H4 (cell line): Measurements from ENCODE around the gene VNN1. TPM values are rescaled to one million over a fixed set of nuclear protein-coding genes. Genes with fewer than 3 reads are reported as not detected.
A peak's percentile ranks its signal among the peaks of the same experiment; 100 is the strongest.

ENCODE experiments used
- DNase-seq: peaks from one replicate; pipeline ENCODE4 v3.0.0-alpha.2; 2015; ENCODE audit warnings: low spot score
- total RNA-seq: library from RNA; depleted of rRNA; stranded (reverse); fragments of >200 nt; shearing (Covaris generic); gene quantifications from 2 replicates; pipeline ENCODE4 v1.2.3, GENCODE V29; 2014; rRNA removed

The VNN1 gene, protein sequence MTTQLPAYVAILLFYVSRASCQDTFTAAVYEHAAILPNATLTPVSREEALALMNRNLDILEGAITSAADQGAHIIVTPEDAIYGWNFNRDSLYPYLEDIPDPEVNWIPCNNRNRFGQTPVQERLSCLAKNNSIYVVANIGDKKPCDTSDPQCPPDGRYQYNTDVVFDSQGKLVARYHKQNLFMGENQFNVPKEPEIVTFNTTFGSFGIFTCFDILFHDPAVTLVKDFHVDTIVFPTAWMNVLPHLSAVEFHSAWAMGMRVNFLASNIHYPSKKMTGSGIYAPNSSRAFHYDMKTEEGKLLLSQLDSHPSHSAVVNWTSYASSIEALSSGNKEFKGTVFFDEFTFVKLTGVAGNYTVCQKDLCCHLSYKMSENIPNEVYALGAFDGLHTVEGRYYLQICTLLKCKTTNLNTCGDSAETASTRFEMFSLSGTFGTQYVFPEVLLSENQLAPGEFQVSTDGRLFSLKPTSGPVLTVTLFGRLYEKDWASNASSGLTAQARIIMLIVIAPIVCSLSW
- not detected in 2 replicates for total RNA-seq

DNA sequence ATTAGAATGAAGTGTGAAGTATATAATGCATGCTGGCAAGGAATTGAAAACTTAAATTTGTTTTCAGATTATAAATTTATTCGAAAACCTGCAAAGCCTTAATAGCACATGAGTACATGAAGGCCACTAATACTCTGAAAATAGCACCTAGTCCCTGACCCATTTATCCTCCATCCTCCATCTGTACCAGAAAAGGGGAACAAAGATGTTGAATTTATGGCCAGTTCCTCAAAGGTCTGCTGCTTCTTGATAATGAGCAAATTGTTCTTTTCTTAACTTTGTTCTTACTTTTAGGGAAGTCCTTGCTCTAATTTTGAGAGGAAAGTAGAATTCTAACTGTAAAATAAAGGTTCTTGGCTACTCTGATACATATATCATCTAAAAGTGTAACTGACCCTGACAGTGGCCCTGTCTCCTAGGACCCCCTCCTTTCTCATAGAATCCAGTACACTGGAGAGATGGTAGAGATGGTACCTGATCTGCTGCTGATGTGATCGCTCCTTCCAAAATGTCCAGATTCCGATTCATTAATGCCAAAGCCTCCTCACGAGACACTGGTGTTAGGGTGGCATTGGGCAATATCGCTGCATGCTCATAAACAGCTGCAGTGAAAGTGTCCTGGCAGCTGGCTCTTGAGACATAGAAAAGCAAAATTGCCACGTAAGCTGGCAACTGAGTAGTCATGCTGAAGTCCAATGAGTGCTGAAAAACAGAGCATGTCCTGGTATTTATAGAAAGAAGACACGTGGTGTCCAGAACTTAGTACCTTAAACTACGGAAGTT lies at the start of gene VNN1:
Gene VNN1 (minus strand): TSS at position 704 of the 783 bp plus-strand sequence. CDS start 20 bp downstream, at position 684.
- no peak for DNase-seq

DNA sequence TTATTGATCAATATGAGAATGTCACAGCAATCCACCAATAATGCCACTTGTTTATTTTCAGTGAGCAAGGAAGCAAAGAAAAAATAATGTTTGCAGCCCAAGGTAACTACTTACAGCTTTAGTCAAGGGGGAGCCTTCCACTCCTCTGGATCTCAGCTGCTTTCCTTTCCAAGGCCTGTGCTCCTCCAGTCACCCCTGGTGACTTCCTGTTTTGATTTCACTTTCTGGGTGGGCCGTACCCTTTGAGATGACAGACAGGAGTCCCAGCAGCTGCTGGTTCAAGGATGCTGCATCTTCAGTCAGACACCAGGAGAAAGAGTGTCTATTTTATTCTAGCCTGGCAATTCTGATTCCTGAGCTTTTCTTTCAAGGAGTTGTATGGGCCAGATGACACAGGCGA lies 49.4 kb upstream of the VNN1 start:
- DNase-seq: no peak

DNA sequence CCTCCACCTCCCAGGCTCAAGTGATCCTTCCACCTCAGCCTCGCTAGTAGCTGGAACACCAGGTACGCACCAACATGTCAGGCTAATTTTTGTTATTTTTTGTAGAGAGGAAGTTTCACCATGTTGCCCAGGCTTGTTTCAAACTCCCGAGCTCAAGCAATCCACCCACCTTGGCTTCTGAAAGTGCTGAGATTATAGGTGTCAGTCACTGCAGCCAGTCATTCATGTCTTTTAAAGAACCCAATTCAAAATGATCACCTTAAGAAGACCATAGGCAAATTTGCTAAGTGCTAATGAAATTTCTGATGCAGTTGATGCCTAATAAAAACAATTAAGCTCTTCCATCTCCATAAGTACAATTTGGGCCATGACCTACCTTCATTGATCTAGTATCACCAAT lies 46.4 kb upstream of the VNN1 start:
- DNase-seq: no peak

DNA sequence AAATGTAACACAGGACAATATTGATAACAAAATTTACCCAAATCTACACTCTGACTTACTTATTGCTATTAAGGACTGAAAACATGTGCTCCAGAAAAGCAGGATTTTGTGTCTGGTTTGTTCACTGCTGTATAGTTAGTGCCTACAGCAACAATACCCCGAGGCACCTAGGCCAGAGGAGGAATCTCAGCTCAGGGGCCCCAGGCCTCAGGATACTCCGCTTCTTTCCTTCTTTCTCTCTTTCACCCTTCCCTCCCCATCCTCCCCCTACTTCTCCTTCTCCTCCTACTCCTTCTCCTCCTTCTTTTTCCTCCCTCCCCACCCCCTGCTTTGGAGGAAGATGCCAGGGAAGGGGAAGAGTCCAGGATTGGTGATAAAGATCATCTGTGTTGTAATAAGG lies 44.8 kb upstream of the VNN1 start:
- no peak for DNase-seq

DNA sequence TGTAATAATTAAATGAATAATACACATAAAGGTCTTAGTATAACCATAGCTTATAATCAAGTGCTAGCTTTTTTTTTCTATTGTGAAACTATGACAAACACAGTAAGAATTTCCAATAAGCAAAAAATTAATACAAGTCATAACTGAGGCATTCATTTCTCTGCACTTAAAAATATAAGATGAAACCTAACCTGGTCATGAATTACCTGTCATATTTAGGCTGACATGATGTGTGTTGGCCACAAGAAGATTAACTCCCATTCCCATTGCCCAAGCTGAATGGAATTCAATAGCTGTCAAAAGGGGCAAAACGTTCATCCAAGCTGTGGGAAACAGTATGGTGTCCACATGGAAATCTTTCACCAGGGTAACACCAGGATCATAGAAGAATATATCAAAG lies 38.4 kb upstream of the VNN1 start:
- DNase-seq: no peak

DNA sequence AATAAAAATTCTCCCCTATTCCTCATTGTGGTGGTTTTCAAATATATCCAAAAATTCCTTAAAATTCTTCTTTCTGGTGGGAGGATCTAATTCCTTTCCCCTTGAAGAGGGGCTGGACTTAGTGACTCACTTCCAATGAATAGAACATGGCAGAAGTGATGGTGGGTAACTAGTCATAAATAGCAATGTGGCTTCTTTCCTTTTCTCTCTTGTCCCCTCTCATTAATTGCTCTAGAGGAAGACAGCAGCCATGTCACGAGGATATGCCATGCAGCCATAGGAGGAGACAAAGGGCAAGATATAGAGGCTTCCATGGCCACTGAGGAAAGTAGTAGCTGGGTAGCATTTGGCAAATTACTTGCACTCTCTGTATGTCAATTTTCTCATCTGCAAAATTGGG lies 38.0 kb upstream of the VNN1 start:
- no peak for DNase-seq

DNA sequence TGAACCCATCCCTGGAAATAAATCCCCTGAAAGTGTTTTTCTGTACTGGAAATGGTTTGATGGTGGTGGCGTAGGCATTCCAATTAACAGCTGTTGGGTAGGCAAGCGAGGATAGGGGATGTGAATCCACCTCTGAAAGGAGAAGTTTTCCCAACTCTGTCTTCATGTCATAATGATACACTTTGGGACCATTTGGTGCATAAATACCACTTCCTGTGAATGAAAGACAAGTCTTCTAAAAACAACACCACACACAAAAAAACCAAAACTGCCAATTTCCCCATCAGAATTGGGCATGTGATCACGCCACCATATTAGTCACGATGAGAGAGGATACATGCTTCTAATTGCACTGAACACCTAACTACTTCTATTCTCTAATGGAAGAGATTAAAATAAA lies 37.5 kb upstream of the VNN1 start:
- DNase-seq: no peak

DNA sequence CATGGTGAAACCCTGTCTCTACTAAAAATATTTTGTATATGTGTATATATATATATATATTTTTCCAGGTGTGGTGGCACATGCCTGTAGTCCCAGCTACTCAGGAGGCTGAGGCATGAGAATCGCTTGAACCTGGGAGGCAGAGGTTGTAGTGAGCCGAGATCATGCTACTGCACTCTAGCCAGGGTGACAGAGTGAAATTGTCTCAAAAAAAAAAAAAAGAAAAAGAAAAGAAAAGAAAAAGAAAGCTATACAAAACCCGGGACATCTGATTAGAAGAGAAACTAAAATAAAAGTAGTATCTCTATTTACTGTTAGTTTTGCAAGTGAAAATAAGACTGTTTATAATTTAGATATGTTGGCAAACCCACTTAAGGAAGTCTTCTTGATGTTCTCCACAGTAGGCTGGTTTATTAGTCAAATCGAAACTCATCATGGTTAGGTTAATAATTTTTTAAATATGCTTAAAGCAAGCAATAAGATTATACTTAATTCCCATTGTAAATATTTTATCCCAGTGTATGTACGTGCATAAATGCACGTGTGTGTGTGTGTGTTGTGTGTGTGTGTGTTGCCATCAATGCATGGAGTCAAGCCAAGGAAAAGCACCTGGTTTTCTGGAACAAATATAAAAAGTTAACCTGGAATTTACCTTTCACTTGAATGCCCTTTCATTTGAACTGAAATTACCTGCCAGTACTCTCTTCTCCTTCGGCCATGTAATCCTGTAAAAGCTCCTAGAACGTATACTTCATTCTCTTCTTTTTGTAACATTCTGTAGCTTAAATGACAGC lies 36.8 kb upstream of the VNN1 start:
- no peak for DNase-seq

DNA sequence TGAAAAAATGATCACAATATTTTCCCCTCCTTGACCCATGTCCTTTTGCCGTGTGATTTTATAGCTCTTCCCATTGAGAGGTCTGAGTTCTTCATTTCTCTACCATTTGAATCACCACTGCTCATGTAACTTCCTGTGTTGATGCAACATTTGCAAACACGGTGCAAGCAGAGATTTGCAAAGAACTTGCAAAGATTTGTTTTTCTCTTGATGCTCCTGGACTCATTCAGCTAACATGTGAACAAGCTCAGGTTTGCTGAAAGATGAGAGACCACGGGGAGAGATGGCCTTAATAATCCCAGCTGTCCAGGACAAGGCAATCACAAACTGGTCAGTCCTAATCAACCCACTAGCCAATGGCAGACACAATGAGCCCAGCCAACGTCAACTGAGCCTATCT lies 35.3 kb upstream of the VNN1 start:
- peak; percentile 8 for DNase-seq

DNA sequence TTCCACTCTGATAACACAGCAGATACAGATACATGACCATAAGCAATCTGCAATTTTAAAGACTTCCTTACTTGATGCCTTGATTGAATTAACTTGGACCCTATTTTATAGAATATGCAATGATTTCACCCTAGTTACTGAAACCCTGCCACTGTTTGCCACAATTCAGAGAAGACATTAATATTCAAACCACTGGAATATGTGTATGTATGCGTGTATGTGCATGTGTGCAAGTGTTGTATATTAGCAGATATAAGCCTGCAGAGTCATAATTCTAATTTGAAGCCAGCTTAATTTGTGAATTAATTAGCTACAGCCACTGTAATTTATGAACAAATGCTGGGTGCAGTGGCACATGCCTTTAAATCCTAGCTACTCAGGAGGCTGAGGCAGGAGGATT lies 34.6 kb upstream of the VNN1 start:
- DNase-seq: no peak

DNA sequence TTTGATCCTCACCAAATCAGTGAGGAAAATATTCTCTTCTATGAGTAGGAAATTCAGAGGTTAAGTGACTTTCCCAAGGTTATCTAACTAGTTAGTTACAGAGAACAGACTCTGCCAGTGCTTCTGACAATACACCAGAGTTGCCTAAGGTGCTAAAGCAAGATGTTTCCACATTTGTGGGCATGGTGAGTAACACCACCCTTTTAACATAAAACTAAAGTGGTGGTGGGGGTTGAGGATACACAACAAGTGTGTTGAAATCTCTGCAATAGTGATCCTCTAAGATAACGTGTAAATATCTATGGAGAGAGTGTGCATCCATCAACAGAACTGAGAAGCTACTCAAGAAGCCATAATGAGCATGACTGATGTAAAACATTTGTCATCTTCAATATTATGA lies 32.2 kb upstream of the VNN1 start:
- no peak for DNase-seq

DNA sequence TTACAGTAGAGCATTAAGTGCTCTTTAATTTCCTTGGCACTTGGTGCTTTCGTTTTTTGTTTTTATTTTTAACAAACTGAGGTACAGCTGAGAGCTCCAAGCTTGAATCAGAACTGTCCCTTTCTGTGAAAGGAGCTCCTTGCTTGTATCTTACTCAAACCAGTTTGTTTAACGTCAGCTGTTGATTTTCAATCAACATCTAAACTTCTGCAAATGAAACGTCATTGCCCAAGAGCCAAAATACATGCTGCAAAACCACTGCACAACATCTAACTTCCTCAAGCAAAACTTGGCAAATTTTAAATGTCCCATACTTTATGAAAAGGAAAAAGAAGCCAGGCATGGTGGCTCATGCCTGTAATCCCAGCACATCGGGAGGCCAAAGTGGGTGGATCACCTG lies 28.6 kb upstream of the VNN1 start:
- no peak for DNase-seq

DNA sequence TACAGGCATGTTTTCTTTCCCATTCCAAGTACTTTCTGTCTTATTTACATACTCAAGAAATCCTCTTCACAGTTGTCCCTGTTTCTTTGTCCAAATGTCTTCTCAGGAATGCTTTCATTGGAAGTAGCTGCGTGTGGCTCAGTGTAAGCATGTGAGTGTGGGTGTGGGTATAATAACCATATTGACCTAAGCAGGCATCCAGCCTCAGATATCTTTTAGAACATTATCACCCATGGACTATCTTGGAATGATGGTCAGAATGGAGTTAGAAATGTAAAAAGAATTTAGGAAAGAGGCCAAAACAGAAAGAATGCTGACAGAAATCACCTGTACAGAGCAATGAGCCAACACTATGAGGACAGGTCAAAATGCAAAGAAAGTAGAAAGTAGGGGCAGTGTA lies 27.4 kb upstream of the VNN1 start:
- DNase-seq: no peak

DNA sequence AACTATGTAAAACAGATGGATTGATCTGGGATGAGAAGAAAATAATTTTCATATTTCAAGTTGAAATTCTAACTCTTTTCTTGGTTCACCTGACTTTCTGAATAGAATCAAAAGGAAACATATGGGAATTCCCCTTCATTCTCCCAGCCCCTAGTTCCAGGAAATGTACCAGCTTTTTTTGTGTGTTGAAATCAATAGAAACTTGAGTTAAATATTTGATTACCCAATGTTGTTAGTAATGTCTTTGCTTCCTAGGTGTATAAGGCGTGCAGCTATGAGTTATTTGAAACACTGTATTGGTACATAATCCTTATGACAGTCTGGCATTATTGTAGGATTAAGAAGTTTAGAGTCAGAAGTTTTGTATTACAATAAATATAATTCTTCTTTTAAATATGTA lies 22.4 kb upstream of the VNN1 start:
- DNase-seq: no peak

DNA sequence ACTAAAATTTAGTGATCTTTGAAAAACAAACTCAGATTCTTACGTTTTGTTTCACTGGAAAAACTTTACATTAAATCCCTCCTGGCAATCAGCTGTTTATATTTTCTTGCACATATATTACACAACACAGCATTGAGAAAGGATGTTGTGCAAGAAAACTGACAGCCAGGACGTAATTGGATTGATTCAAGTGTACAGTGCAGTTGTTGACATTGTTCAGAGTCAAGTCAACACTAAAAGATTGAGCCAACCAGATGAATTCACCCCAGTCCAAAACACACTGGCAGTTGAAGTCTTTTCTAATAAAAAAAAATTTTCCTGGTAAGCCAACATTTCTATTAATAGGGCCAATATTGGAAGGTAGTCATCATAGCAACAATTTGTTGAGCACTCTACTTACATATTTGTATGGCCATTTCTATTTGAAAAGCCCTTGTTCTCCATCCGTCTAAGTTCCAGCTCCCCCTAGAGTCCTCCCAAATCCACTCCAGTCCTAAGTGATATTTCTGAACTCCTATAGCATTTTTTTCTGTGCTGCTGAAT lies 20.9 kb upstream of the VNN1 start:
- peak; percentile 10 for DNase-seq

DNA sequence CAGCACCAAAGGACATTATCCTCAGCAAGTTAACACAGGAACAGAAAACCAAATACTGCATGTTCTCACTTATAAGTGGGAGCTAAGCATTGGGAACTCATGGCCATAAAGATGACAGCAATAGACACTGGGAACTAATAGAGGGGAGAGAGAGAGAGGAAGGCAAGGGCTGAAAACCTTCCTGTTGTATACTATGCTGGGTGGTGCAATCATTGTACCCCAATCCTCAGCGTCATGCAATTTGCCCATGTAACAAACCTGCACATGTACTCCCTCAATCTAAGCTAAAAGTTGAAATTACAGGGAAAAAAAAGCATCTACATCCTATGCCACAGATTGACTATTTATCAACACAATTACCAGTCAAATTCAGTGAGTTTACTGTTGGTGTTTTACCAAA lies 20.0 kb upstream of the VNN1 start:
- DNase-seq: no peak

DNA sequence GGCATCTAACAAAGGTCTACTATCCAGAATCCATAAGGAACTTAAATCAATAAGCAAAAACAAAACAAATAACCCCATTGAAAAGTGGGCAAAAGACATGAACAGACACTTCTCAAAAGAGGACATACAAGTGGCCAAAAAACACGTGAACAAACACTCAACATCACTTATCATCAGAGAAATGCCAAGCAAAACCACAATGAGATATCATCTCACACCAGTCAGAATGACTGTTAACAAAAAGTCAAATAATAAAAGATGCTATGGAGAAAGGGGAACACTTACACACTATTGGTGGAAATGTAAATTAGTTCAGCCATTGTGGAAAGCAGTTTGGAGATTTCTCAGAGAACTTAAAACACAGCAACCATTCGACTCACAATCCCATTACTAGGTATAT lies 19.4 kb upstream of the VNN1 start:
- DNase-seq: no peak

DNA sequence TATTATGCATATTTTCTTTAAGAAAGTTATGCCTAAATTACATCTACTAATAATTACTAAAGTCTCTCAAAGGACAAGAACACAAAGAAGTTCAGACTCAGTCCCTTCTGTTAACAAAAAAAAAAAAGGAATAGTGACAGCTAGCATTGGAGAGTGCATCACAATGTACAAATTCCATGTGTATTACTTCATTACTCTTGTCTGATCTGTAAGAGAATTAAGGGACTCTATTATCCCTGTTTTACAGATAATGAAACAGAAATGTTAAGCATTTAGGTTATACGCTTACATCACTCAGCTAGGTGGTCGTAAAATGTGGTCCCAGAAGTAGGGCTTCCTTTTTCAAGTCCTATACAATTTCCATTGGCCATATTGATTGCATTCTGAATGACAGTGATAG lies 17.2 kb upstream of the VNN1 start:
- no peak for DNase-seq

DNA sequence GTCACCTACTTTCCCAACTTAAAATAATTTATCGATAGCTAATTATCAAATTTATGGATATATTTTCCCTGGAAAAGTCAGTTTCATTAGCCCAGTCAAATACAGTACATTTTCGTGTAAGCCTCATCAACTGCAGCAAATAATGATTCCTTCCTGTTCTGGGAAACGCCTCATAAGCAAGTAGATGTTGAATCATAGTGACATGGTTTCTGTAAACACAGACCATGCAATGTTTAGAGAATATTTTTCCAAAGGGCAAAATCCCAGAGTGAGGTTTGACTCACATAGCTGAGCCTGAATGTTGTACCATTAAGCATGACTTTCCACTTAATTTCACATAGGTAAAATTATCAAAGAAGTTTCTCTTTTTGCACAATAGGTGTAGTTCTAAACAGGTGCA lies 16.7 kb upstream of the VNN1 start:
- DNase-seq: peak; percentile 74

DNA sequence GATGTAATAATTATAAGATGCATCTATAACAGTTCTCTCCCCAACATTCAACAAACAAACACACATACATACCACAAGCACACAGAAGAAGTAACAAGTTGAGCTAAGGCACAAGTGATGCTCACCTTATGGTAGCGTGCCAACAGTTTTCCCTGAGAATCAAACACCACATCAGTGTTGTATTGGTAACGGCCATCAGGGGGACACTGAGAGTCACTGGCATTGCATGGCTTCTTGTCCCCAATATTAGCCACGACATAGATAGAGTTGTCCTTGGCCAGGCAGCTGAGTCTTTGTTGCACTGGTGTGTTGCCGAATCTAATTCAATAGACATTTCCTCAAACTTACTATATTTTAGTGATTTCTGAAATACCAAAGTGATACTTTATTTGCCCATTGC lies 14.8 kb upstream of the VNN1 start:
- DNase-seq: no peak

DNA sequence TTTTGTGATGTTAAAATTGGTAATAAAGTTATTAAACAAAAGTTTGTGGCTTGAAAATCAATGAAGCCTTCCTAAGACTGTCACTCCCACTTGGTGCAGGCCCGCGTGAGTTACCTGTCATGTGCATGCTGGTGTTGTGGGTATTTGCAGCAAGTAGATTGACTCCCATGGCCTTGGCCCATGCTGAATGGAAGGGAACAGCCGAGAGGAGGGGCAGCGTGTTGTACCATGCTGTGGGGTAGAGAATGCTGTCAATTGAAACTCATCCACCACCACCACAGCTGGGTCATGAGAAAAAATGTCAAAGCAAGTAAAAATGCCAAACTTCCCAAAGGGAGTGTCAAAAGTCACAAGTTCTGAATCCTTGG lies 12.7 kb upstream of the VNN1 start:
- no peak for DNase-seq
